ENCODE data around the gene AMPD3. TPM values are rescaled to one million over a fixed set of nuclear protein-coding genes. Genes with fewer than 3 reads are reported as not detected.

AMPD3 gene
- total RNA-seq, 1 experiment from 2014 or later: 5.9 TPM

GRCh38 chr11:10494636-10495463 is 39.8 kb downstream of the AMPD3 start:
- Histone ChIP-seq H3K18ac (ENCODE audit: insufficient read length, low read depth, low read length) (no peak overlapping the region), H3K4me2 (ENCODE audit: insufficient read depth, insufficient read length, low read length) (no peak overlapping the region), H3K14ac (ENCODE audit: insufficient read depth, low read length) (no peak overlapping the region), H3K27ac (ENCODE audit: insufficient read length, low read depth, low read length) (no peak overlapping the region), H3K79me2 (ENCODE audit: insufficient read depth, low read length) (no peaks in the 10 kb centered on the region), H2BK20ac (ENCODE audit: low read depth, low read length, poor library complexity, severe bottlenecking) (no peak overlapping the region), H4K5ac (ENCODE audit: insufficient read length, low read depth, low read length) (no peak overlapping the region), H2AK5ac (ENCODE audit: insufficient read length, low read length) (no peak overlapping the region), H4K91ac (ENCODE audit: insufficient read length, low read depth, low read length) (no peak overlapping the region), H2BK15ac (ENCODE audit: low read depth, low read length) (no peak overlapping the region), H3K27me3 (ENCODE audit: insufficient read depth, low read length) (no peaks in the 10 kb centered on the region), H3K4me1 (ENCODE audit: insufficient read depth, low read length) (no peaks in the 10 kb centered on the region), H2BK120ac (ENCODE audit: low read depth, low read length, poor library complexity, severe bottlenecking) (no peak overlapping the region), H3T11ph (ENCODE audit: low read length) (no peak overlapping the region), H2AFZ (ENCODE audit: low read length) (no peak overlapping the region), H4K20me1 (ENCODE audit: control insufficient read depth, insufficient read depth, insufficient read length) (no peaks in the 10 kb centered on the region), H3K79me1 (ENCODE audit: insufficient read depth, low read depth, low read length, poor library complexity, severe bottlenecking) (no peaks in the 10 kb centered on the region), H4K8ac (replicated peaks; ENCODE audit: insufficient read length, low read depth, low read length) (no peak overlapping the region), H3K56ac (ENCODE audit: insufficient read length, low read depth, low read length) (no peak overlapping the region), H3K9me3 (ENCODE audit: control insufficient read depth, low read depth, low read length) (no peaks in the 10 kb centered on the region), H3K9ac (ENCODE audit: extremely low read depth, insufficient read length, low read length) (no peak overlapping the region), H2BK5ac (ENCODE audit: insufficient read length, low read length) (no peak overlapping the region), H3K23me2 (ENCODE audit: insufficient read length, low read depth, low read length, poor library complexity, severe bottlenecking) (no peaks in the 10 kb centered on the region), H3K23ac (ENCODE audit: insufficient read length, low read depth, low read length) (no peak overlapping the region), H2BK12ac (ENCODE audit: insufficient read length, low read depth, low read length) (no peak overlapping the region), H3K4ac (ENCODE audit: low read depth, low read length) (no peak overlapping the region)
- Mint-ChIP-seq H3K27ac (peak overlapping the region in 2 of 3 experiments; percentile 72 to 83; a peak in 2 of 7 replicates), H3K36me3 (ENCODE audit: insufficient read depth in 1 of 3, low read depth in 3 of 3) (peaks cover 9 to 21% (median 15%) of the 10 kb centered on the region in 3 experiments), H3K27me3 (ENCODE audit: low read depth) (no peaks in the 10 kb centered on the region), H3K4me1 (peaks cover 18 to 34% of the 10 kb centered on the region in 2 experiments), H3K9me3 (no peaks in the 10 kb centered on the region), H3K4me3 (no peak overlapping the region)
- WGBS (ENCODE audit: extremely low coverage, insufficient read length, low lambda C conversion rate): no CpG with 5 or more reads among the region's 14 CpGs
- DNase-seq: no peak
- no peak for TF ChIP-seq CTCF (conservative IDR thresholded peaks at IDR 0.05)
